GM21526 (cell line): ENCODE data around the gene TTC38.
"Not testable (repeated sequence)": the region's sequence is repeated elsewhere in the genome, so short reads cannot be mapped to it uniquely, and the experiment has no call there.

Source experiments
- ATAC-seq: cut with Tn5 transposase; IDR thresholded peaks from one replicate; pipeline ENCODE4 v1.9.1; 2021; ENCODE audit warnings: moderate library complexity; ENCODE audit not compliant: unreplicated experiment, low FRiP score

Gene TTC38

GRCh38 chr22:46244771-46245170, 23.0 kb upstream of the TTC38 start:
- no peak for ATAC-seq

- no peak for ATAC-seq
Observed at GRCh38 chr22:46245511-46245910, 22.3 kb upstream of the TTC38 start.

GRCh38 chr22:46246178-46246577, 21.6 kb upstream of the TTC38 start:
- no peak for ATAC-seq

GRCh38 chr22:46247443-46247975, 20.3 kb upstream of the TTC38 start:
- ATAC-seq: no peak

- peak; percentile 76 for ATAC-seq
Observed at GRCh38 chr22:46250035-46250782, 17.6 kb upstream of the TTC38 start, which contains the start of gene CDPF1. Gene CDPF1, minus strand, starts transcription at chr22:46250293. Its CDS starts 2,009 bp downstream, at chr22:46248284.

- ATAC-seq: no peak
Observed at GRCh38 chr22:46250783-46251125, 17.1 kb upstream of the TTC38 start.

- no peak for ATAC-seq
Observed at GRCh38 chr22:46251266-46251665, 16.5 kb upstream of the TTC38 start.

GRCh38 chr22:46251816-46252380, 15.9 kb upstream of the TTC38 start:
- ATAC-seq: no peak

GRCh38 chr22:46256358-46256958, 11.3 kb upstream of the TTC38 start:
- ATAC-seq: no peak

GRCh38 chr22:46259374-46259773, 8.4 kb upstream of the TTC38 start:
- no peak for ATAC-seq

- no peak for ATAC-seq
Observed at GRCh38 chr22:46260038-46260437, 7.8 kb upstream of the TTC38 start.

- ATAC-seq: no peak
Observed at GRCh38 chr22:46262449-46263215, 5.2 kb upstream of the TTC38 start.

- no peak for ATAC-seq
Observed at GRCh38 chr22:46263216-46263590, 4.6 kb upstream of the TTC38 start, which contains the start of gene PKDREJ. Gene PKDREJ, minus strand, starts transcription at chr22:46263343. Its CDS starts 21 bp downstream, at chr22:46263322.

- not testable (repeated sequence) for ATAC-seq
Observed at GRCh38 chr22:46264520-46264919, 3.3 kb upstream of the TTC38 start.

GRCh38 chr22:46265627-46266026, 2.2 kb upstream of the TTC38 start:
- ATAC-seq: not testable (repeated sequence)

GRCh38 chr22:46269564-46269963, 1.8 kb downstream of the TTC38 start:
- ATAC-seq: no peak

GRCh38 chr22:46272196-46272595, 4.4 kb downstream of the TTC38 start:
- no peak for ATAC-seq

GRCh38 chr22:46272762-46273431, 5.1 kb downstream of the TTC38 start:
- no peak for ATAC-seq

- ATAC-seq: no peak
Observed at GRCh38 chr22:46273432-46274148, 5.8 kb downstream of the TTC38 start.

- no peak for ATAC-seq
Observed at GRCh38 chr22:46274381-46274780, 6.6 kb downstream of the TTC38 start.
